Kidney (tissue), 14 donors: ENCODE measurements around the gene FREM1. TPM values are rescaled to one million over a fixed set of nuclear protein-coding genes. Genes with fewer than 3 reads are reported as not detected.

Source experiments
- DNase-seq, 5 donors: peaks; one replicate each; pipeline ENCODE4 v3.0.0-alpha.2; 2013 to 2020
- FAIRE-seq: peaks from 2 replicates; lab custom pipeline; 2012; peaks lifted over from hg19 to GRCh38; lab: Jason Lieb, UNC
- H3K27ac ChIP-seq, 2 donors: one replicate each; pipeline ENCODE4 v1.7.0; 2013; ENCODE audit warnings: low read depth in 2 of 2, low read length in 2 of 2, inconsistent platforms in 1 of 2
- H3K27me3 ChIP-seq: one replicate; pipeline ENCODE4 v1.7.1; 2013; ENCODE audit warnings: low read length, inconsistent platforms; ENCODE audit not compliant: control insufficient read depth, insufficient read depth
- H3K36me3 ChIP-seq, 3 donors: one replicate each; pipeline versions ENCODE4 v1.7.0 to v1.7.1; 2013; ENCODE audit warnings: low read length in 3 of 3, control low read depth in 1 of 3, inconsistent platforms in 1 of 3; ENCODE audit not compliant: insufficient read depth in 3 of 3, control insufficient read depth in 2 of 3
- H3K4me1 ChIP-seq, 3 donors: one replicate each; pipeline versions ENCODE4 v1.7.0 to v1.7.1; 2013; ENCODE audit warnings: low read length in 3 of 3, inconsistent platforms in 1 of 3, low read depth in 1 of 3; ENCODE audit not compliant: control insufficient read depth in 2 of 3, insufficient read depth in 2 of 3
- H3K4me3 ChIP-seq, 3 donors: one replicate each; pipeline versions ENCODE4 v1.7.0 to v1.8.1; 2013; ENCODE audit warnings: low read length in 3 of 3, control low read depth in 1 of 3, inconsistent platforms in 1 of 3
- H3K9ac ChIP-seq, 3 donors: one replicate each; pipeline versions ENCODE4 v1.7.0 to v1.7.1; 2013; ENCODE audit warnings: low read length in 3 of 3, control low read depth in 1 of 3, inconsistent platforms in 1 of 3
- H3K9me3 ChIP-seq, 3 donors: one replicate each; pipeline versions ENCODE4 v1.7.0 to v1.7.1; 2013; ENCODE audit warnings: low read length in 3 of 3, control low read depth in 1 of 3, inconsistent platforms in 1 of 3; ENCODE audit not compliant: control insufficient read depth in 2 of 3, insufficient read depth in 1 of 3
- CTCF ChIP-seq: IDR thresholded peaks from 3 replicates; pipeline ENCODE4 v1.5.1; 2012; ENCODE audit warnings: mild to moderate bottlenecking, moderate library complexity, borderline replicate concordance; ENCODE audit not compliant: insufficient read depth; ENCODE audit errors: extremely low read depth
- intact Hi-C: fragments of 100-400 bp; cut with DNase I; formaldehyde crosslinking; loops from one replicate; pipeline ENCODE4 v1.11.1; 2022
- polyA plus RNA-seq: library from polyadenylated mRNA; stranded (reverse); fragments of 350-450 nt; fragmentation: Illumina TruSeq; extraction: RNeasy Lipid Tissue Mini Kit (QIAGEN cat#74804); gene quantifications from one replicate; pipeline ENCODE4 v1.2.3, GENCODE V29; 2014; ENCODE audit warnings: low read depth, low replicate concordance; ENCODE audit not compliant: insufficient read depth
- total RNA-seq: library from RNA; stranded (reverse); fragmentation: NEBNext Ultra II Directional; extraction: Animal tissue kit (Norgen Biotek cat#: 25700); gene quantifications from one replicate; pipeline ENCODE4 v1.2.1, GENCODE V29; 2021
- donor health status: control.
- donor health status: control.
- donor health status: control.
- donor health status: control.
- donor health status: control.
- donor health status: DM: yes; HTN: yes; CAD: no.
- donor health status: Normal renal cell carcinoma (clear cell type).

The FREM1 gene
- total and polyA plus RNA-seq, 2 donors from 2014 or later = 8.3 to 17.0 TPM

- TF ChIP-seq CTCF = no peak
Measured at GRCh38 chr9:14895806-14896205, 14.4 kb downstream of the FREM1 start.

GRCh38 chr9:14893280-14893679, 16.9 kb downstream of the FREM1 start:
- Histone ChIP-seq H3K4me1 (peaks cover 0 to 2% (median 0%) of the 10 kb centered on the region in 3 donors), H3K4me3 (no peak overlapping the region), H3K9ac (no peak overlapping the region), H3K36me3 (no peaks in the 10 kb centered on the region), H3K27ac (no peak overlapping the region), H3K9me3 (no peaks in the 10 kb centered on the region), H3K27me3 (no peaks in the 10 kb centered on the region)
- intact Hi-C loops = no loop called here
- TF ChIP-seq CTCF = no peak
- DNase-seq = no peak
- FAIRE-seq = no peak

More at GRCh38 chr9:14895806-14896205, 14.4 kb downstream of the FREM1 start:
- H3K9ac ChIP-seq = no peak overlapping the region
- H3K36me3 ChIP-seq = no peaks in the 10 kb centered on the region
- FAIRE-seq = no peak
- H3K27me3 ChIP-seq = no peaks in the 10 kb centered on the region
- H3K4me1 ChIP-seq = peaks cover 0 to 6% (median 0%) of the 10 kb centered on the region in 3 donors
- no peak for DNase-seq
- H3K4me3 ChIP-seq = no peak overlapping the region
- H3K9me3 ChIP-seq = no peaks in the 10 kb centered on the region
- H3K27ac ChIP-seq = no peak overlapping the region
- intact Hi-C loops = no loop called here

GRCh38 chr9:14891332-14891731, 18.9 kb downstream of the FREM1 start:
- FAIRE-seq = no peak
- no peaks in the 10 kb centered on the region for H3K27me3 ChIP-seq
- DNase-seq = no peak
- H3K4me1 ChIP-seq = peaks cover 0 to 2% (median 0%) of the 10 kb centered on the region in 3 donors
- H3K9ac ChIP-seq = no peak overlapping the region
- H3K27ac ChIP-seq = no peak overlapping the region
- no peaks in the 10 kb centered on the region for H3K36me3 ChIP-seq
- H3K9me3 ChIP-seq = no peaks in the 10 kb centered on the region
- no peak overlapping the region for H3K4me3 ChIP-seq
- intact Hi-C loops = no loop called here
- no peak for TF ChIP-seq CTCF

GRCh38 chr9:14889451-14889850, 20.8 kb downstream of the FREM1 start:
- no peak overlapping the region for H3K9ac ChIP-seq
- no peak for FAIRE-seq
- no peak for TF ChIP-seq CTCF

More at GRCh38 chr9:14889451-14889850, 20.8 kb downstream of the FREM1 start:
- H3K27ac ChIP-seq = no peak overlapping the region
- no peaks in the 10 kb centered on the region for H3K27me3 ChIP-seq
- H3K9me3 ChIP-seq = no peaks in the 10 kb centered on the region
- intact Hi-C loops = no loop called here
- no peak for DNase-seq
- H3K36me3 ChIP-seq = no peaks in the 10 kb centered on the region
- H3K4me1 ChIP-seq = peaks cover 0 to 2% (median 0%) of the 10 kb centered on the region in 3 donors
- no peak overlapping the region for H3K4me3 ChIP-seq
